ENCODE results near the gene GATAD2B. TPM values are rescaled to one million over a fixed set of nuclear protein-coding genes. Genes with fewer than 3 reads are reported as not detected.

The GATAD2B gene
- total and polyA plus RNA-seq, 10 donors = 3.7 to 68.1 (median 47.6) TPM

DNA sequence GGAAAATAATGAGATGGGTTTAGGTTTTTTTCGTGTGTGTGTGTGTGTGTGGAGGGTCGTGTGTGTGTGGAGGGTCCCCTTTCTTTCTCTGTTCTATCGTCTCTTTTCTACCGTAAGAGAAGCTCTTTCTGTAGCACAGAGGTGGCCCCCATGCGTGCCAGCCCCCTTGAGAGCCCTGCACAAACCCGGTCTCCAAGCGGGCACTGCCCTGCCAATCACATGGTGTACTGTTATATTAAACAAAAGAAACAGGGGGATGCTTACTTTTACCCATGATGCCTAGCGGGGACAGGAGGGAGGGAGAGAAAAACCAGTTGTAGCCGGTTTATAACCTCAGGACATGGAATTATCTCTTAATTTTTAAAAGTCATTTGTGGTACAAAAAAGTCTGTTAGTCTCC is 41.0 kb downstream of the GATAD2B start:
- no peaks in the 10 kb centered on the region for H3K9me3 ChIP-seq
- intact Hi-C loops (cut with DNase I; ENCODE audit: low total_unique reads) = no loop called here
- TF ChIP-seq POLR2AphosphoS5 (IDR thresholded peaks at IDR 0.05) (no peak), POLR2A (IDR thresholded peaks at IDR 0.05) (no peak)
- TF ChIP-seq, protein P1, sequence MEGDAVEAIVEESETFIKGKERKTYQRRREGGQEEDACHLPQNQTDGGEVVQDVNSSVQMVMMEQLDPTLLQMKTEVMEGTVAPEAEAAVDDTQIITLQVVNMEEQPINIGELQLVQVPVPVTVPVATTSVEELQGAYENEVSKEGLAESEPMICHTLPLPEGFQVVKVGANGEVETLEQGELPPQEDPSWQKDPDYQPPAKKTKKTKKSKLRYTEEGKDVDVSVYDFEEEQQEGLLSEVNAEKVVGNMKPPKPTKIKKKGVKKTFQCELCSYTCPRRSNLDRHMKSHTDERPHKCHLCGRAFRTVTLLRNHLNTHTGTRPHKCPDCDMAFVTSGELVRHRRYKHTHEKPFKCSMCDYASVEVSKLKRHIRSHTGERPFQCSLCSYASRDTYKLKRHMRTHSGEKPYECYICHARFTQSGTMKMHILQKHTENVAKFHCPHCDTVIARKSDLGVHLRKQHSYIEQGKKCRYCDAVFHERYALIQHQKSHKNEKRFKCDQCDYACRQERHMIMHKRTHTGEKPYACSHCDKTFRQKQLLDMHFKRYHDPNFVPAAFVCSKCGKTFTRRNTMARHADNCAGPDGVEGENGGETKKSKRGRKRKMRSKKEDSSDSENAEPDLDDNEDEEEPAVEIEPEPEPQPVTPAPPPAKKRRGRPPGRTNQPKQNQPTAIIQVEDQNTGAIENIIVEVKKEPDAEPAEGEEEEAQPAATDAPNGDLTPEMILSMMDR (IDR thresholded peaks at IDR 0.05 in 8 of 11, conservative IDR thresholded peaks at IDR 0.05 in 3 of 11) = no peak
- WGBS, 5 donors = 39 to 48% (median 45%) methylated on average over 9 of the region's 9 CpGs
- H3K4me3 ChIP-seq = peak overlapping the region in 1 of 8 donors; percentile 11
- DNase-seq = no peak
- H3K27me3 ChIP-seq (replicated peaks in 1 of 7) = no peaks in the 10 kb centered on the region
- peak overlapping the region in 4 of 8 donors; percentile 16 to 60 (median 39) for H3K27ac ChIP-seq
- peaks cover 0 to 29% (median 0%) of the 10 kb centered on the region in 6 donors for H3K36me3 ChIP-seq
- peaks cover 28 to 89% (median 47%) of the 10 kb centered on the region in 6 donors for H3K4me1 ChIP-seq

DNA sequence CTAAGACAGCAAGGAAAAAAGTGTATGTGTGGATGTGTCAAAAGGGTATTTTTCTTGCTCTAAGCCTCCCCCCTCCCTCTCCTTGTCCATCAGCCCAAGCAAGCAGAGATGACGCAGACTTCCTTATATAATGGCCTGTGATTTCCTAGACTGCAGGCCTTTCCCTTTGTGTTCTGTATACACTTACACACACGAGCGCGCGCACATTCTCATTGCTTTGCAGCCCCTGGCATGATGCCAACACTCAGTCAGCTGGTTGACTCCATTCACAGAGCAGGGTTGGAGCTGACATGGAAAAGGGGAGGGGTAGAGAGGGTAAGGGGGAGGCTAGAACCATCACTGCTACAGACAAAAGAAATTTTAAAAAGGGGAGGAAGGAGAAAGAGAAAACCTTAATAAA is 41.8 kb downstream of the GATAD2B start:
- intact Hi-C loops (cut with DNase I; ENCODE audit: low total_unique reads) = no loop called here
- H3K36me3 ChIP-seq = peaks cover 0 to 30% (median 0%) of the 10 kb centered on the region in 6 donors
- H3K27ac ChIP-seq = peak overlapping the region in 5 of 8 donors; percentile 34 to 60 (median 39)
- TF ChIP-seq POLR2A (IDR thresholded peaks at IDR 0.05) (no peak), POLR2AphosphoS5 (IDR thresholded peaks at IDR 0.05) (peak in 2 of 3 donors; percentile 41 to 74)
- WGBS, 5 donors = 17 to 25% (median 20%) methylated on average over 5 of the region's 5 CpGs
- H3K4me3 ChIP-seq = peak overlapping the region in 1 of 8 donors; percentile 11
- peak; percentile 78 for DNase-seq
- no peaks in the 10 kb centered on the region for H3K9me3 ChIP-seq
- H3K4me1 ChIP-seq = peaks cover 28 to 96% (median 44%) of the 10 kb centered on the region in 6 donors
- H3K27me3 ChIP-seq (replicated peaks in 1 of 7) = no peaks in the 10 kb centered on the region

DNA sequence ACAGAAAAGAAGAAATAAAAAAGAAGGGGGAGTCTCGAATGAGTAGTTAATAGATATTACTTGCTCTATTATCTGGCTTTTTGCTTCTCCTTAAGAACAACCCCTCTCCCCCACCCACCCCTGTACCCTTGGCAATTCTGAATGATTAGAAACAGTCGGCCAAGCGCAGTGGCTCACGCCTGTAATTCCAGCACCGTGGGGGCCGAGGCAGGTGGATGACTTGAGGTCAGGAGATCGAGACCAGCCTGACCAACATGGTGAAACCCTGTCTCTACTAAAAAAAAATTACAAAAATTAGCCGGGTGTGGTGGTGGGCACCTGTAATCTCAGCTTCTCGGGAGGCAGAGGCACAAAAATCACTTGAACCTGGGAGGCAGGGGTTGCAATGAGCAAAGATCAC is 42.7 kb downstream of the GATAD2B start:
- H3K4me3 ChIP-seq = no peak overlapping the region
- 92 to 95% (median 94%) methylated on average over 9 of the region's 9 CpGs for WGBS, 5 donors
- peaks cover 28 to 100% (median 44%) of the 10 kb centered on the region in 6 donors for H3K4me1 ChIP-seq
- H3K27ac ChIP-seq = peak overlapping the region in 1 of 8 donors; percentile 39
- H3K27me3 ChIP-seq (replicated peaks in 1 of 7) = no peaks in the 10 kb centered on the region
- TF ChIP-seq POLR2AphosphoS5 (IDR thresholded peaks at IDR 0.05) (no peak), POLR2A (IDR thresholded peaks at IDR 0.05) (no peak)
- TF ChIP-seq, protein P1 (IDR thresholded peaks at IDR 0.05 in 8 of 11, conservative IDR thresholded peaks at IDR 0.05 in 3 of 11) = no peak
- intact Hi-C loops (cut with DNase I; ENCODE audit: low total_unique reads) = no loop called here
- no peak for DNase-seq
- H3K9me3 ChIP-seq = no peaks in the 10 kb centered on the region
- peaks cover 0 to 24% (median 0%) of the 10 kb centered on the region in 6 donors for H3K36me3 ChIP-seq

DNA sequence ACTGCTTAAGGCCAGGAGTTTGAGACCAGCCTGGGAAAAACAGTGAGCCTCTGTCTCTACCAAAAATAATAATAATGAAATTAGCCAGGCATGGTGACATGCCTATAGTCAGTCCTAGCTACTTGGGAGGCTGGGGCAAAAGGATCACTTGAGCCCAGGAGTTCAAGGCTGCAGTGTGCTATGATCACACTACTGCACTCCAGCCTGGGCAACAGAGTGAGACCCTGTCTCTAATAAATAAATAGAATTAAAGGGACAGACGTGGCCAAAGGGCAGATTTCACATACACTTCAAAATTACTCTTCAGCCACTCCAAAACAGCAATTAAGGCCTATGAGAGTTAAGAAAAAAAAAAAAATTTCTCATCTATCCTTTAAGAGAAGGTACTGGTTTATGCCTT is 45.7 kb downstream of the GATAD2B start:
- no peak overlapping the region for H3K4me3 ChIP-seq
- H3K27ac ChIP-seq = no peak overlapping the region
- no peaks in the 10 kb centered on the region for H3K9me3 ChIP-seq
- 66 to 94% (median 92%) methylated on average over 1 of the region's 1 CpG for WGBS, 5 donors
- no peaks in the 10 kb centered on the region for H3K27me3 ChIP-seq (replicated peaks in 1 of 7)
- H3K36me3 ChIP-seq = peaks cover 0 to 23% (median 0%) of the 10 kb centered on the region in 6 donors
- intact Hi-C loops (cut with DNase I; ENCODE audit: low total_unique reads) = no loop called here
- no peak for DNase-seq
- TF ChIP-seq POLR2A (IDR thresholded peaks at IDR 0.05) (no peak), POLR2AphosphoS5 (IDR thresholded peaks at IDR 0.05) (no peak)
- TF ChIP-seq, protein P1 (IDR thresholded peaks at IDR 0.05 in 8 of 11, conservative IDR thresholded peaks at IDR 0.05 in 3 of 11) = no peak
- H3K4me1 ChIP-seq = peaks cover 18 to 100% (median 28%) of the 10 kb centered on the region in 6 donors
